ENCODE results near the gene GOLIM4.

GRCh38 chr3:168094580-168094876, 1.2 kb downstream of the GOLIM4 start:
- no peak for TF ChIP-seq CTCF (conservative IDR thresholded peaks at IDR 0.05 in 1 of 2, IDR thresholded peaks at IDR 0.05 in 1 of 2; ENCODE audit: extremely low read depth in 1 of 2, insufficient read depth in 1 of 2, low read depth in 1 of 2, low read length in 2 of 2)
- no peak for TF ChIP-seq EZH2 (IDR thresholded peaks at IDR 0.05; ENCODE audit: borderline replicate concordance, low read length)
